CD4-positive, alpha-beta T cell treated with Interleukin-21 for 1 hour (primary cell): Measurements from ENCODE around the gene HHLA2.

ENCODE experiments used
- DNase-seq: peaks from one replicate; pipeline ENCODE4 v3.0.0-alpha.2; 2020

Gene HHLA2

GRCh38 chr3:108394563-108394962 lies 98.2 kb downstream of the HHLA2 start:
- DNase-seq: no peak

DNA sequence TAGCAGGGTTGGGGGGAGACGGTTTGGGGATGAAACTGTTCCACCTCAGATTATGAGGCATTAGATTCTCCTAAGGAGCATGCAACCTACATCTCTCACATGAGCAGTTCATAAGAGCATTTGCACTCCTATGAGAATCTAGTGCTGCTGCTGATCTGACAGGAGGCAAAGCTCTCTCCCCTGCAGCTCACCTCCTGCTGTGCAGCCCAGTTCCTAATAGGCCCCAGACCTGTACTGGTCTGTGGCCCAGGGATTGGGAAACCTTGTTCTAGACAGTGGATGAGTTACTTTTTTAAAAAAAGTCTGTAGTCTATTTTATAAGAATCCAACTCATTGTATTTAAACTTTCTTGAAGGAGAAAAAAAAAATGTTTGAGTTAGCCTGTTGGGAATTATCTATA lies 100.0 kb downstream of the HHLA2 start:
- no peak for DNase-seq

GRCh38 chr3:108398510-108398909 lies 102.2 kb downstream of the HHLA2 start:
- no peak for DNase-seq

DNA sequence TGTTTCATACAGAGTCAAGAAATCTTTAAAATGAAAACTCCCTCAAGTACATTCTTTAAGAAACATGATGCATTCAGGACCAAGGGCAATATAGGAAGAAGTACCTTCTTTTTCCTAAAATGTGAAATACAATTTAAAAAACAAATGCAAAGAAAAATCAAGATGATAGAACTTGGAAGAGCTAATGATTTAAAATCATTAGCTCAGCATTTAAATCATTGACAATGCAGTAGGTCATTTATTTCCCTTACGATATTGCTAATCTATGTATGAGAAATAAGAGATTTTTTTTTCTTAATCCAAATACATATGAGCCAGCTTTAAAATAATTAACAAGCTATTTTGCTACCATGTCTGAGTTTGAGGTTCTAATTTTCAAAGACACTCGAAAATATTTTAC lies 105.5 kb downstream of the HHLA2 start:
- no peak for DNase-seq

DNA sequence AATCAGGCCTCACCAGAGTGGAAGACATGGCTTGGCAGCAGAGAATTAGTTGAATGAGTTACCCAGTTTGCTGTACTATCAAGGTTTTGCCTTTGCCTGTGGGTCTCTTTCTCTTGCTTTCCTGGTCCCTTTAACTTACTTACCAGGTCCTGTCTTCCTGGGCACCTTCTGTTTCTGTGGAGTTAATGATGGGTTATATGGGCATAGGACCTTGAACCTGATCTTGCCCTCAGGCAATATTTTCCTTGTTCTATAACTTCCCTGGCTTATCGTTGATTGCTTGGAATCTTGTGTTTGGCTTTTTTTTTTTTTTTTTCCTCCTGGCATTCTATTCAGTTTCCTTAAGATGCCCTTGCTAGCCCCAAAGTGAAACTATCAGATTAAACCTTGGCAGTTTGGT lies 106.8 kb downstream of the HHLA2 start:
- DNase-seq: no peak

DNA sequence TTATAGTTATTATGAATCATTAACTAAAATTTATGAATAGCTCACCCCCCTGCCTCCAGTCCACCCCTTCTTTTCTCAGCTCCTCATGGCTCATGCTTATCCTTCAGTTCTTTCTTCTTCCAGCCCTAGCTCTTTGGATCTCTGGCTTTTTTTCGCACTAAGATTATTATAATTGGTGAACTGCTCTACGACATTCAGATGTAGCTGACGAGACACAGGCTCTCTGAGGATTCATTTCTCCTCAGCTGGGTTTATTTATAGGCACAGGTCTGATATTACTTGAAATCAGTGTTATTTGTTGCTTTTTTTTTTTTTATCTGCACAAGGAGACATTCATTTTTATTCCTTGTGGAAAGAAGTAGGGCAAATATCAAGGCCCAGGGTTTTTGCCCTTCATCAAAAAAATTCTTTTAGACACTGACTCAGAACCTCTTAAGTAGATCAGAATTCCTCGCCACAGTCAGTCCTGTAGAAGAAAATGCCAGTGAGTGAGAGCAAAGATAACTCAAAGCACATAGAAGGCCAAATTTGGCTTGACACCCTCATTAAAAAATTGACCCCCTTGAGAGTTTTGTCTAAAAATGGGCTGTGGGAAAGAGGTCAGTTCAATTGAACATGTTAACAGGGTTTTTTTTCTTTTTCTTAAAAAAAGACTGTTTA lies 107.5 kb downstream of the HHLA2 start:
- DNase-seq: no peak

GRCh38 chr3:108404368-108404767 lies 108.0 kb downstream of the HHLA2 start:
- DNase-seq: no peak

GRCh38 chr3:108406063-108406660 lies 109.8 kb downstream of the HHLA2 start:
- DNase-seq: no peak

DNA sequence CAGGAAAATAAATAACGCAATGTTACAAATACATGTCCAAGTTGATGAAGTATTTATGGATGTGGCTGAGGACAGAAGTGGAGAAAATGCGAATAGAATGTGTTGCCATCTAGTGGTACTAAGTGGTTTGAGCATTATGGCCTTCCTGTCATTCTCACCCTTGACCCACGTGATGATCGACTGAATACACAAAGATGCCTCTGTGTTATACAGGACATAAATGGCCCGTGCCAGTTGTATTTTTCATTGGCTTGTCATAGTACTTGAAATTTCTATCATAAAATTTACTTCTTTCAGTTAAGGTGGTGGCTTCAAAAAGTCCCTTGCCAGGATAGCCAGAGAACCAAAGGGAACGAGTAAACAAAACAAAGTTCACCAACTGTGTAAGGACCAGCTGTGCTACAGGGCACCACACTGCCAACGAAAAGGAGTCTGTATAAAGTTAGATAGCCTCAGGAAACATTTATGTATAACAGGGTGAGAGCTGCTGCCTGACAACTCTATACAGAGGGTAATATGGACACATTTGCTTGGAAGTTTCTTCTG lies 110.4 kb downstream of the HHLA2 start:
- peak; percentile 65 for DNase-seq

DNA sequence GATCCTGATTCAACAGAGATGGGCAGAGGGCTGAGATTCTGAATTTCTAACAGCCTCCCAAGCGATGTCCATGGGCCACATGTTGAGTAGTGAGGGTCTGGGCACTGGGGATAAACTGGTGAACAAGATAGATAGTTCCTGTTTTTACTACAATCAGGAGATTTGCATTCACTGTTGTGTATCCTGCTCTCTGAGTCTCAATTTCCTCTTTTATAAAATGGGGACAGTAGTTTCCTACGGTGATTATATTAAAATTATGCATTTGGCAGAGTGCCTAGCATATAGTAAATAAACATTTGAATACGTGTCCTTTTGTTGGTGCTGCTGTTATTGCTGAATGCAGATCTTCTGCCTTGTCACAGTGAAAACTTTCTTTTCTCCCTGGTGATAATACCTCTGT lies 111.5 kb downstream of the HHLA2 start:
- no peak for DNase-seq

GRCh38 chr3:108408883-108409799 lies 112.8 kb downstream of the HHLA2 start:
- no peak for DNase-seq

- no peak for DNase-seq
Observed at GRCh38 chr3:108409800-108410178, 113.4 kb downstream of the HHLA2 start.

GRCh38 chr3:108410531-108410984 lies 114.2 kb downstream of the HHLA2 start:
- DNase-seq: no peak

DNA sequence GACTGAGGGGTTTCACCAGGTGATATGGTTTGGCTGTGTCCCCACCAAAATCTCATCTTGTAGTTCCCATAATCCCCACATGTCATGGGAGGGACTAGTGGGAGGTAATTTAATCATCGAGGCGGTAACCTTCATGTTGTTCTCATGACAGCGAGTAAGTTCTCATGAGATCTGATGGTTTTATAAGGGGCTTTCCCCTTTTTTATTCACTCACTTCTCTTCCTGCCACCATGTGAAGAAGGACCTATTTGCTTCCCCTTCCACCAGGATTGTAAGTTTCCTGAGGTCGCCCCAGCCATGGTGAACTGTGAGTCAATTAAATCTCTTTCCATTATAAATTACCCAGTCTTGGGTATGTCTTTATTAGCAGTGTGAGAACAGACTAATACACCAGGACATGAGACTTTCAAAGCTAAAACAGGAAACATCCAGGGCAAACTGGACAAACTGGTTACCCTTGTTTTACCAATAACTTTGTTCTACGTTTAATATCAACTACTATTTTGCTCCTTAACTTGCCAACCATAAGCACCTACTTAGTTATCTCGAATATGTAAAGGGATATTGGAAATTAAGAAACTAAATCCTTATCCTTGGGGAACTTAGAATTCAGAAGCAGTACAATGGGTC lies 115.9 kb downstream of the HHLA2 start:
- DNase-seq: no peak

GRCh38 chr3:108414007-108414406 lies 117.7 kb downstream of the HHLA2 start:
- DNase-seq: no peak

- no peak for DNase-seq
Observed at GRCh38 chr3:108415661-108416060, 119.3 kb downstream of the HHLA2 start.

DNA sequence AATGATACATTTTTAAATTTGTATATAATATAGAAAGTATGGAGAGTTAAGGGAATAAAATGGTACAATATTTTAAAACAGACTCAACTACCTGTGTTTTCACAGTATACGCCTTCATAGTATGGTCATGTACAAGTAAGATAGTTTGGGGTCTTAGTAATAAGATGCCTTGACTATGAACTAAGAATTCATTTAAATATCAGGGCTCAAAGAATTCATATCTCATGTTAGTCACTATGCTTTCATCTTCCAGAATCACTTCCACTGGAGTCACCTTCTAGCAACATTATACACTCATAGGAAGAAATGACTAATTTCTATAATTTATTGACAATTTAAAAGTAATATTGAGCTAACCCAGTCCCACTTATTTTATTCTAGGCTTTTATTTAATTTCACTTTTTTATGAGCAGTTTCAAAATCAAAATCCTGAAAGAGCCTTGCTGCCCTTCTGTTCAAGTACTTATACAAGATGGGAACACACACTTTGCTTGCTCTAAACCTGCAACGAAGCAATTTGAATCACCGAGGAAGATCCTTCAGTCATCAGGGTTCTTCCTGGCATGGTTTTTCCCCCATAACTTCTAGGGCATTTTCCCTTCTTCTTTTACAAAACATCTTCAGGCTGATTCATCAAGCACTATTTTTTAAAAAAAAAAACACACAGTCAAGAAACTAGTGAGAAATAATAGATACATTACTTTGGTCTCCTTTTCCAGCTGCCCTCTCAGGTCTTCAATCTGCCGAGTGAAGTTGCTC lies 119.9 kb downstream of the HHLA2 start:
- DNase-seq: no peak

DNA sequence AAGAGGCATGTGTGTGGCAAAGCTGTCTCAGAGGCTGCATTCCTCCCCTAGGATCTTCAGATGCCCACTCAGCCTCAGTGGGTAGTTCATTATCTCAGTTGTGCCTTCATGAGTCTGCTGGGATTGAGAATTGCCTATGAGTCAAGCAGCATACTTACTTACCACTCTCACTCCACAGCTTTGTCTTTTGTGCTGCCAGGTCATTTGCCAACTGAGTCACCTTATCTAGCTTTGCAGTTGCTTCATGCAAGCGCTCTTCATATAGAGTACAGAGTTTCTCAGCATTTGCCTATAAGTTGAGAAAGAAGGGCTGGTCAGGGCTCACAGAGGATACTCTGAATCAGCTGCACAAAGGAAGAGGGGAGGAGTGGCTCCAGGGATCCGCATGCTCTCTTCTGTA lies 124.6 kb downstream of the HHLA2 start:
- DNase-seq: no peak
